Activated CD8-positive, alpha-beta memory T cell treated with anti-CD3 and anti-CD28 coated beads, Interleukin-2, amount 50 U/mL, for 24 hours (primary cell): ENCODE measurements around the gene FASTKD2.

ENCODE experiments used
- DNase-seq: peaks from one replicate; pipeline ENCODE4 v3.0.0-alpha.2; 2020; ENCODE audit errors: extremely low read depth

Gene FASTKD2

DNA sequence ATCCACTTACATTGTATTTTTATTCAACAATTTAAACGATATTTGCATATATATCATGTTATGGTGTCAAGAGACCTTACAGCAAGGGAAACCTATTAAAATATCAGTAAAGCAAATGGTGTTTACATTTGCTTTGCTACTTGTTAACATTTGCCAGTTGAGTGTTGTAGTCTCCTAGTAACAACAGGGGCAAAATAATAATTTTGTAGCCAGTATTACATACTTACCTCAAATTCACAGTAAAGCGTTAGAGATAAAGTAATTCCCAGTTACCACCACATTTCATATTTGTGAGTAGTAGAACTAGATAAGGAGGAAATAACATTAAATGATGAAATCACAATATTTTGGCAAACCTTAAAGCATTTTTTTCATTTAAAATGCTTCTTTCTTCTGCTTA lies 71.3 kb downstream of the FASTKD2 start:
- no peak for DNase-seq

- no peak for DNase-seq
Measured at GRCh38 chr2:206837775-206838174, 72.4 kb downstream of the FASTKD2 start.

- no peak for DNase-seq
Measured at GRCh38 chr2:206838690-206839089, 73.3 kb downstream of the FASTKD2 start.

DNA sequence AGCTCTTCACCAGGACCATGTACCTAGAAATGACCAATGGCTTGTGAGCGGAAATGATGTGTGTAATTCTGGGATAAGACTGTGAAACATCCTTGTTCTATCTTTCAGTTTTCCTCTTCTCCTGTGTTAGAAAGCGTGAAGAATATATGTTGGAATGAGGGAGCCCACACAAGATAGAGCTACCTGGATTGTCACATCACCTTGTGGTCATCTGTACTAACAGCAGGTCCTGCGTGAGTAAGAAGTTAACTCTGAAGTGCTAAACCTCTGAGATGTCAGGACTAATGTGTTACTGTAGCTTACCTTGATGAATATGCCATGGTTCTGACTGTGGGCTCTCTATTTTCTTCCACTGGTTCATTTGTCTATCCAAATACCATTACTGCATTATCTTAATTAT lies 75.6 kb downstream of the FASTKD2 start:
- no peak for DNase-seq
